ENCODE results near the gene ZNF530. TPM values are rescaled to one million over a fixed set of nuclear protein-coding genes. Genes with fewer than 3 reads are reported as not detected.

ZNF530 gene
- total RNA-seq, 4 donors from 2014 or later: 0.86 to 4.2 (median 3.4) TPM

DNA sequence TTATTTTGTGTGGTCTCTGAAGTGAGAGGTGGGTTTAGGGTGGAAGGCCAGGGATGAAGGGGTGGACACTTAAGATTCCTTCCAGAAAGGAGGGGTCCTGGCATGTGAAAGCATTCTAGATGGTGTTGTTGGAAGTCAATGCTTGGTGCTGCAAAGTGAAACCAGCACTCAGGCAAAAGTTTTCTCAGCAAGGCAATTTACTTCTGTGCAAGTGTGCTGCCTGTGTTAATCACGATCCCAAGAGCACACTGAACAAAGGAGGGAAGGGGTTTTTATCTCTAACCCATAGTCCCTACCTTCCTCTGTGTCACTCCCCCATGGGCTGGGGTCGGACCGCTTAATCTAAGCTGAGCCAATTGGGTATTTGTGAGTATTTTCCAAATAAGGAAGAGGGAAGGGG is 15.7 kb downstream of the ZNF530 start:
- H3K4me3 ChIP-seq: peak overlapping the region; percentile 79 to 98 (median 90)
- H3K27ac ChIP-seq: no peak overlapping the region
- TF ChIP-seq POLR2A (IDR thresholded peaks at IDR 0.05): no peak
- TF ChIP-seq, protein P1, sequence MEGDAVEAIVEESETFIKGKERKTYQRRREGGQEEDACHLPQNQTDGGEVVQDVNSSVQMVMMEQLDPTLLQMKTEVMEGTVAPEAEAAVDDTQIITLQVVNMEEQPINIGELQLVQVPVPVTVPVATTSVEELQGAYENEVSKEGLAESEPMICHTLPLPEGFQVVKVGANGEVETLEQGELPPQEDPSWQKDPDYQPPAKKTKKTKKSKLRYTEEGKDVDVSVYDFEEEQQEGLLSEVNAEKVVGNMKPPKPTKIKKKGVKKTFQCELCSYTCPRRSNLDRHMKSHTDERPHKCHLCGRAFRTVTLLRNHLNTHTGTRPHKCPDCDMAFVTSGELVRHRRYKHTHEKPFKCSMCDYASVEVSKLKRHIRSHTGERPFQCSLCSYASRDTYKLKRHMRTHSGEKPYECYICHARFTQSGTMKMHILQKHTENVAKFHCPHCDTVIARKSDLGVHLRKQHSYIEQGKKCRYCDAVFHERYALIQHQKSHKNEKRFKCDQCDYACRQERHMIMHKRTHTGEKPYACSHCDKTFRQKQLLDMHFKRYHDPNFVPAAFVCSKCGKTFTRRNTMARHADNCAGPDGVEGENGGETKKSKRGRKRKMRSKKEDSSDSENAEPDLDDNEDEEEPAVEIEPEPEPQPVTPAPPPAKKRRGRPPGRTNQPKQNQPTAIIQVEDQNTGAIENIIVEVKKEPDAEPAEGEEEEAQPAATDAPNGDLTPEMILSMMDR (IDR thresholded peaks at IDR 0.05 in 4 of 5, conservative IDR thresholded peaks at IDR 0.05 in 1 of 5): no peak
- in situ Hi-C loops (cut with MboI; ENCODE audit: low sequenced_read_pairs in 4 of 4) (no loop called here), intact Hi-C loops (cut with DNase I; ENCODE audit: low total_unique reads) (loop anchor here (2.0 kb wide), 1 partner anchor 17 kb away; the partner anchor contains the start of gene ZNF530)
- H3K4me1 ChIP-seq: peaks cover 14 to 16% of the 10 kb centered on the region in 2 donors
- H3K27me3 ChIP-seq: peaks cover 0 to 3% (median 0%) of the 10 kb centered on the region in 3 donors
- peaks cover 11 to 52% of the 10 kb centered on the region in 2 donors for H3K36me3 ChIP-seq
- peaks cover 5 to 54% (median 29%) of the 10 kb centered on the region in 3 donors for H3K9me3 ChIP-seq
- DNase-seq (no peak), ATAC-seq (no peak)

DNA sequence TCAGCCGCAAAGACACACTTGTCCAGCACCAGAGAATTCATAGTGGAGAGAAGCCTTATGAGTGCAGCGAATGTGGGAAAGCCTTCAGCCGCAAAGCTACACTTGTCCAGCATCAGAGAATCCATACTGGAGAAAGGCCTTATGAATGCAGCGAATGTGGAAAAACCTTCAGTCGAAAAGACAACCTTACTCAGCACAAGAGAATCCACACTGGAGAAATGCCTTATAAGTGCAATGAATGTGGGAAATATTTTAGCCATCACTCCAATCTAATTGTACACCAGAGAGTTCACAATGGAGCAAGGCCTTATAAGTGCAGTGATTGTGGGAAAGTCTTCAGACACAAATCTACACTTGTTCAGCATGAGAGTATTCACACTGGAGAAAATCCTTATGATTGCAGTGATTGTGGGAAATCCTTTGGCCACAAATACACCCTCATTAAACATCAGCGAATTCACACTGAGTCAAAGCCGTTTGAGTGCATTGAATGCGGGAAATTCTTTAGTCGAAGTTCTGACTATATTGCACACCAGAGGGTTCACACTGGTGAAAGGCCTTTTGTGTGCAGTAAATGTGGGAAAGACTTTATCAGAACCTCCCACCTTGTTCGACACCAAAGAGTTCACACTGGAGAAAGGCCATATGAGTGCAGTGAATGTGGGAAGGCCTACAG is 21.1 kb downstream of the ZNF530 start:
- intact Hi-C loops (cut with DNase I; ENCODE audit: low total_unique reads) (no loop called here), in situ Hi-C loops (cut with MboI; ENCODE audit: low sequenced_read_pairs in 4 of 4) (no loop called here)
- peaks cover 0 to 7% (median 0%) of the 10 kb centered on the region in 3 donors for H3K27me3 ChIP-seq
- H3K36me3 ChIP-seq: peaks cover 27 to 100% of the 10 kb centered on the region in 2 donors
- H3K4me1 ChIP-seq: no peaks in the 10 kb centered on the region
- H3K4me3 ChIP-seq: peak overlapping the region in 1 of 4 donors; percentile 39
- no peak for ATAC-seq
- peaks cover 8 to 91% (median 58%) of the 10 kb centered on the region in 3 donors for H3K9me3 ChIP-seq
- no peak for DNase-seq
- TF ChIP-seq POLR2A (IDR thresholded peaks at IDR 0.05): no peak
- TF ChIP-seq, protein P1 (IDR thresholded peaks at IDR 0.05 in 4 of 5, conservative IDR thresholded peaks at IDR 0.05 in 1 of 5): no peak
- no peak overlapping the region for H3K27ac ChIP-seq

DNA sequence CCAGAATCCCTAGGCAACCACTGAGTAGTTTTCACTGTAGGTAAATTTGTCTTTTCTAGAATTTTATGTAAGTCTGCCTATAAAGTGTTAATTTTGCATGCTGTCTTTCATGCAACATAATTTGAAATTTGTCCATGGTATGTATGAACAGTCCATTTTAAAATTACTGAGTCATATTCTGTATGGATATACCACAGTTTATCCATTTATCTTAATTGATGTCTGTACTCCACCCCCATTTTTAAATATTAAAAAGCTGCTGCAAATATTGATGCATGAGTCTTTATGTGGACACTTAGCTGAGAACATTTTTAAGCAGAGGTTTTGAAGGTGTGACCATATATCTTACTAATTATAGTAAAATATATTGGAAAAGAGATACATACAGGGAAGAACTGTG is 23.4 kb downstream of the ZNF530 start:
- in situ Hi-C loops (cut with MboI; ENCODE audit: low sequenced_read_pairs in 4 of 4): no loop called here
- Histone ChIP-seq H3K9me3 (peaks cover 5 to 87% (median 43%) of the 10 kb centered on the region in 3 donors), H3K27ac (no peak overlapping the region), H3K36me3 (peaks cover 27 to 81% of the 10 kb centered on the region in 2 donors), H3K27me3 (peaks cover 0 to 5% (median 0%) of the 10 kb centered on the region in 3 donors), H3K4me1 (no peaks in the 10 kb centered on the region), H3K4me3 (peak overlapping the region in 1 of 4 donors; percentile 5)
- TF ChIP-seq, protein P1 (IDR thresholded peaks at IDR 0.05 in 4 of 5, conservative IDR thresholded peaks at IDR 0.05 in 1 of 5): no peak
- TF ChIP-seq POLR2A (IDR thresholded peaks at IDR 0.05): no peak
- intact Hi-C loops (cut with DNase I; ENCODE audit: low total_unique reads): no loop called here
- ATAC-seq (no peak), DNase-seq (no peak)

DNA sequence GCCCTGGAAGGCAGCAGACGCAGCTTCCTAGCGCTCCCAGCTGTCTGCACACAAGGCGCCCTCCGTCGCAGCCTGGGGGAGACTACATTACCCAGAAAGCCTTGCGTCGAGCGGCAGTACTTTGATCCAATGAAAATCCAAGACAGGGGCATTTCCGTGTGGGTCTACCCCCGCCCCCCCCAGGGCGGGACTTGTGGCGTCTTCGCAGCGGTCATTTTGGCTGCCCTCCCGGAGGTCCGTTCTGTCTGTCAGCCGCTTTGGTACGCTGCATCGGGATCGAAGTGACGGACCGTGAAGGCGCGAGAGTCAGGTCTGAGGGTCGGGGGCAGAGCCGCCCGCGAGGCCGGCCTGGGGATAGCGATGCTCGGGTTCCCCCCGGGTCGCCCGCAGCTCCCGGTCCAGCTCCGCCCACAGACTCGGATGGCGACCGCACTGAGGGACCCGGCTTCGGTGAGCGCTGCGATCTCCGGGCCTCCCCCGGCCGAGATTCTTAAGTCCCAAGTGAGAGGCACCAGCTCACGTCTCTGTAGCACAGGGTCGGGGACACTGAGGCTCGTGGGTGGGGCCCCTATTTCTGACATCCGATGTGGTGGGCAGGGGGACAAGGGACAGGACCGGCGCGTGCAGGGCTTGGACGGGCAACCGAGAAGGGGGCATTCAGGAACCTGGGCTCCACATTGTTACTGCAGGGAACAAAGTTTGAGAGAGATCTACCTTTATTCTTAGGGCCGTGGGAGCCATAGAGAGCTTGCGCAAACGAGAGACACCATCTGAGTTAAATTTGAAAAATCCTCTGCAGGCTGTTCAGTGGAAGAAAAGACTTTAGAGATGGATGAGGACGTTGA is 33.5 kb downstream of the ZNF530 start, which contains the start of gene ZNF211:
ZNF211 (plus strand) TSS at position 182 of the 845 bp plus-strand sequence; CDS start at position 361, 179 bp downstream.
- H3K27ac ChIP-seq: peak within 1 kb of the TSS; percentile 79 to 86 (median 86)
- no peaks in the 10 kb centered on the region for H3K27me3 ChIP-seq
- H3K4me3 ChIP-seq: peak within 1 kb of the TSS; percentile 85 to 96 (median 92)
- H3K4me1 ChIP-seq: peaks cover 7 to 13% of the 10 kb centered on the region in 2 donors
- in situ Hi-C loops (cut with MboI; ENCODE audit: low sequenced_read_pairs in 4 of 4): loop anchor here in 1 of 4 donors (5.0 kb wide), 1 partner anchor 56 kb away; the partner anchor contains the start of gene ZNF416
- peak; percentile 100 for ATAC-seq
- peaks cover under 1 to 11% (median 5%) of the 10 kb centered on the region in 3 donors for H3K9me3 ChIP-seq
- peaks cover 9 to 38% of the 10 kb centered on the region in 2 donors for H3K36me3 ChIP-seq
- TF ChIP-seq POLR2A (IDR thresholded peaks at IDR 0.05): no peak
- TF ChIP-seq, protein P1 (IDR thresholded peaks at IDR 0.05 in 4 of 5, conservative IDR thresholded peaks at IDR 0.05 in 1 of 5): no peak
- DNase-seq: peak; percentile 82 to 92
- intact Hi-C loops (cut with DNase I; ENCODE audit: low total_unique reads): loop anchor here (1.0 to 5.0 kb wide), 6 partner anchors 19 to 1126 kb away; partner anchors contain the start of genes ZNF134, ZNF416, ZNF419 and ZNF471

All from gastrocnemius medialis (tissue), 4 donors.